ENCODE measurements around the gene ZNF234.
"Not testable (repeated sequence)": the region's sequence is repeated elsewhere in the genome, so short reads cannot be mapped to it uniquely, and the experiment has no call there.

The ZNF234 gene

DNA sequence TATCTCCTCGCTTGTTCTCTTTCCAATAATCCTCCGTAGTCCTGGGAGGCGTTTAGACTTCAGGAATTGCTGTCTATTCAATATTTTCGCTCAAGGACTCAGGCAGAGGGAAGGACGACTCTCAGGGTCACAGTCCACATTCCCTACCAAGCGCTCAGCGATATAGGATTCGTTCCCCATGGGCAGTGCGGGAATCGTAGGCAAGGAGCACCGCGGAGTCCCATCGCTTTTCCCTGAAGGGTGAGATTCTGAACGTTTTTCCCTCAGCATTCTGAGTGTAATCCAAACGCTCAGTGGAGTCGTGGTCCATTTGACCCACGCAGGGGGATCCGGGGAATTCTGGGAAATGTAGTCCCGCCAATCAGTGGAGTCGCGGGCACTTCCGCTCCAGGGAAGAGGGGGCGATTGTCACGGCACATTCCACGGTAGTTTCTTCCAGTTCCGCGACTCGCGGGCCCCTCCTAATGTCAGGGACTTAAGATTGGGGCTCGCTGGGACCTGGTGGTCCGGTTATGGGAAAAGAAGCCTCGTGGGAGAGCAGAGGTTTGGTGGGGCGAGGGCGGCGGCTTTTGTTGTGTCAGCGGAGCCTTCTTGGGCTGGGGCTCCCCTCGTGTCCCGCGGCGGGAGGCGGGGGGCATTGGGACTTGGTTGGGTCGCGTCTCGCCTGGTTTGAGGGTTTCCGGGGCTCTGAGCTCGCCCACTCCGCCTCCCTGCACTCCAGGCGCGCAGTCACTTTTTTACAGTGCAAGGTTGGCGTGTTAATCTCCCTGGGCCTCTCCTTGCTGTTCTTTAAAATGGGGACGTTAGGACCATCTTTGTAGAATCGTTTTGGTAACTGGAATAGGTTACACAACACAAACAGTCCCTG lies at the start of gene ZNF234:
TSS of gene ZNF234 (plus strand) at position 364 of the 868 bp plus-strand sequence. CDS start 3,079 bp downstream, outside the sequence.
- peak within 1 kb of the TSS; percentile 88 for H3K4me3 ChIP-seq
- H3K9me3 ChIP-seq: no peaks in the 10 kb centered on the region
- no peaks in the 10 kb centered on the region for H3K27me3 ChIP-seq (ENCODE audit: low read depth)
- in situ Hi-C loops (cut with MboI; ENCODE audit: low sequenced_read_pairs): no loop called here
- peak; percentile 69 to 89 for DNase-seq (ENCODE audit: low spot score in 2 of 2)
- peaks cover 3% of the 10 kb centered on the region; the same call in 1 of the 2 replicates for H3K36me3 ChIP-seq (replicated peaks)
- H3K4me1 ChIP-seq: peaks cover 9% of the 10 kb centered on the region

GRCh38 chr19:44092108-44092507 lies 49.2 kb upstream of the ZNF234 start:
- no peak for DNase-seq (ENCODE audit: low spot score in 2 of 2)
- Histone ChIP-seq H3K4me1 (peaks cover 5% of the 10 kb centered on the region), H3K4me3 (no peak overlapping the region), H3K36me3 (replicated peaks) (peaks cover 10% of the 10 kb centered on the region), H3K9me3 (no peaks in the 10 kb centered on the region), H3K27me3 (ENCODE audit: low read depth) (no peaks in the 10 kb centered on the region)
- in situ Hi-C loops (cut with MboI; ENCODE audit: low sequenced_read_pairs): no loop called here

DNA sequence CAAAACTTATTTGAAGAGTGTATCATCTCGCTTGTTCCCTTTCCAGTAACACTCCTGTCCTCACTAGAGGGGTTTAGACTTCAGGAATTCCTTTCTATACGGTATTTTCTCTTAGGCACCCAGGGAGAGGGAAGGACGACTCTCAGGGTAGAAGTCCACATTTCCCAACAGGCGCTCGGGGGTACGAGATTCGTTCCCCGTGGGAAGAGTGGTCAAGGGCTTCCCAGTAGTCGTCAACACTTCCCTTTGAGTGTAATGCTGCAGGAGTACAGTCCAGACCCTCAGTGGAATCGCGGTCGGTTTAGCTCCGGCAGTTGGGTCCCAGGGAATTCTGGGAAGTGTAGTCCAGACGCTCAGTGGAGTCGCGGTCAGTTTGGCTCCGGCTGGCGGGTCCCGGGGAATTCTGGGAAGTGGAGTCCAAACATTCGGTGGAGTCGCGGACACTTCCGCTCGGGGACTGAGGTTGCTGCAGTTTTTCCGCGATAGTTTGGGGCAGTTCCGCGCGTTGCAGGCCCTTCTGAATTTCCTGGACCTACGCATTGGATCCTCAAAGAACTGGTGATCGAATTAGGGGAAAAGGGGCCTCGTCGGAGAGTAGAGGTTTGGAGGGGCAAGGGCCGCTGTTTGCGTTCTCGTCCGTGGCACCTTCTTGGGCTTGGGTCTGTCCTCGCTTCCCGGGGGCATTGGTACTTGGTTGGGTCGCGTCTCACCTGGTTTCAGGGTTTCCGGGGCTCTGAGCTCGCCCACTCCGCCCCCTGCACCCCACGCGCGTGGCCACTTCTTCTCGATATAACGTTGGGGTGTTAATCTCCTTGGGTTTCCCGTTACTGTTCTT lies 47.2 kb upstream of the ZNF234 start, which contains the start of gene ZNF224:
TSS of gene ZNF224 (plus strand) at position 431 of the 835 bp plus-strand sequence. CDS start 3,513 bp downstream, outside the sequence.
- in situ Hi-C loops (cut with MboI; ENCODE audit: low sequenced_read_pairs): no loop called here
- Histone ChIP-seq H3K36me3 (replicated peaks) (peaks cover 25% of the 10 kb centered on the region), H3K4me1 (peaks cover 5% of the 10 kb centered on the region), H3K27me3 (ENCODE audit: low read depth) (no peaks in the 10 kb centered on the region; the same call in 1 of the 2 replicates), H3K9me3 (no peaks in the 10 kb centered on the region), H3K4me3 (peak within 1 kb of the TSS; percentile 84)
- peak; percentile 88 to 95 for DNase-seq (ENCODE audit: low spot score in 2 of 2)

GRCh38 chr19:44107751-44108150 lies 33.6 kb upstream of the ZNF234 start:
- no peak for DNase-seq (ENCODE audit: low spot score in 2 of 2)
- Histone ChIP-seq H3K36me3 (replicated peaks) (peaks cover 33% of the 10 kb centered on the region), H3K4me1 (peaks cover 6% of the 10 kb centered on the region), H3K27me3 (ENCODE audit: low read depth) (no peaks in the 10 kb centered on the region), H3K4me3 (no peak overlapping the region), H3K9me3 (peaks cover 3% of the 10 kb centered on the region; the same call in 1 of the 2 replicates)
- in situ Hi-C loops (cut with MboI; ENCODE audit: low sequenced_read_pairs): no loop called here

GRCh38 chr19:44109458-44109857 lies 31.9 kb upstream of the ZNF234 start:
- DNase-seq (ENCODE audit: low spot score in 2 of 2): no peak
- in situ Hi-C loops (cut with MboI; ENCODE audit: low sequenced_read_pairs): no loop called here
- Histone ChIP-seq H3K4me1 (peaks cover 6% of the 10 kb centered on the region), H3K36me3 (replicated peaks) (peaks cover 24% of the 10 kb centered on the region), H3K27me3 (ENCODE audit: low read depth) (no peaks in the 10 kb centered on the region), H3K4me3 (no peak overlapping the region), H3K9me3 (peaks cover 3% of the 10 kb centered on the region; the same call in 1 of the 2 replicates)

DNA sequence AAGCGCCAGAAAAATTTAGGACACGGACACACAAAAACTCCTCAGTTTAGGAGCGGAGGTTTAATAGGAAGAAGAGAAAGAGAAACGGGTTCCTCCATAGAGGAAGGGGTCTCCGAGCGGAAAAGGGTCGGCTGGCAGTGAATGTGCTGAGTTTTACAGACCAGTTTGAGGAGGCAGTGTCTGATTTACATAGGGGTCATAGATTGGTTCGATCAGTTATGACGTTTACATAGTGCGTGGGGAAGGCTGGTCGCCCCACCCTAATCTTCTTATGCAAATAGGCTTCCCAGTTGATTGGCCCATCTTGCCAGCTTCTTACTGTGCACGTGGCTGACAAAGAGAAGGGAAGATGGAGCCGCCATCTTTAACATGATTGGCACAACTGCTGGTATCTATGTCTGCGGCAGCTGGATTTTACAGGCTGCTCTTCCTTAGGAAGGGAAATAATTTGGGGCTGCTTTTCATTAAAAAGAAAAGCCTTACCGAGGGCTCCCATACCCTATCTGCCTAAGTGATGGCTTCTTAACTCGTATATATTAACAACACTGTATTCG lies 29.4 kb upstream of the ZNF234 start:
- H3K4me3 ChIP-seq: peak overlapping the region; percentile 82
- H3K9me3 ChIP-seq: no peaks in the 10 kb centered on the region; the same call in 1 of the 2 replicates
- H3K36me3 ChIP-seq (replicated peaks): peaks cover 9% of the 10 kb centered on the region
- no peaks in the 10 kb centered on the region for H3K27me3 ChIP-seq (ENCODE audit: low read depth)
- in situ Hi-C loops (cut with MboI; ENCODE audit: low sequenced_read_pairs): no loop called here
- H3K4me1 ChIP-seq: peaks cover 6% of the 10 kb centered on the region
- peak; percentile 9 to 36 for DNase-seq (ENCODE audit: low spot score in 2 of 2)

DNA sequence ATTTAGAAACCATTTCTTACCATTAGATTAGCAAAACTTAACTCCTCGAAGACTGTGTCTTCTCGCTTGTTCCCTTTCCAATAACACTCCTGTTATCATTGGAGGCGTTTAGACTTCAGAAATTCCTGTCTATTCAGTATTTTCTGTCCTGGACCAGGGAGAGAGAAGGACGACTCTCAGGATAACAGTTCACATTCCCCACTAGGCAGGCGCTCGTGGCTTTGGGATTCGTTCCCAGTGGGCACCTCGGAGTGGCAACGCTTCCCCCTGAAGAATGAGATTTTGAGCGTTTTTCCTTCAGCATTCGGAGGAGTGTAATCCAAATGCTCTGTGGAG lies 28.6 kb upstream of the ZNF234 start:
- H3K36me3 ChIP-seq (replicated peaks): peaks cover 7% of the 10 kb centered on the region; the same call in 1 of the 2 replicates
- DNase-seq (ENCODE audit: low spot score in 2 of 2): no peak
- no peaks in the 10 kb centered on the region for H3K27me3 ChIP-seq (ENCODE audit: low read depth)
- in situ Hi-C loops (cut with MboI; ENCODE audit: low sequenced_read_pairs): no loop called here
- no peaks in the 10 kb centered on the region for H3K9me3 ChIP-seq
- peaks cover 6% of the 10 kb centered on the region for H3K4me1 ChIP-seq
- peak overlapping the region; percentile 82 for H3K4me3 ChIP-seq

DNA sequence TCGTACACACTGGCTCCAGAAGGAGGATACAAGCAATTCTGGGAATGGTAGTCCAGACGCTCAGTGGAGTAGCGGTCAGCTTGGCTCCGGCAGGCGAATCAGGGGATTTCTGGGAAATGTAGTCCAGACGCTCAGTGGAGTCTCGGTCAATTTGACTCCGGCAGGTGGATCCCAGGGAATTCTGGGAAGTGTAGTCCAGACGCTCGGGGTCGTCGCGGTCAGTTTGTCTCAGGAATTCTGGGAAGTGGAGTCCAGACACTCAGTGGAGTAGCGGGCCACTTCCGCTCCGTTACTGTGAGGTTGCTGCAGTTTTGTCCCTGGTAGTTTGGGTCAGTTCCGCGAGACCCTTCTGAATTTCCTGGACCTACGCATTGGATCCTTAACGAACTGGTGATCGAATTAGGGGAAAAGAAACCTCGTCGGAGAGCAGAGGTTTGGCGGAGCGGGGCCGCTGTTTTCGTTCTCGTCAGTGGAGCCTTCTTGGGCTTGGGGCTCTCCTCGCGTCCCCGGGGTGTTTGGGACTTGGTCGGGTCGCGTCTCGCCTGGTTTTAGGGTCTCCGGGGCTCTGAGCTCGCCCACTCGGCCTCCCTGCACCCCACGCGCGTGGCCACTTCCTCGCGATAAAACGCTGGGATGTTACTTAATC lies 28.1 kb upstream of the ZNF234 start, which contains the start of gene ZNF225:
TSS of gene ZNF225 (plus strand) at position 262 of the 646 bp plus-strand sequence. CDS start 2,429 bp downstream, outside the sequence.
- in situ Hi-C loops (cut with MboI; ENCODE audit: low sequenced_read_pairs): no loop called here
- Histone ChIP-seq H3K27me3 (ENCODE audit: low read depth) (no peaks in the 10 kb centered on the region), H3K4me1 (peaks cover 6% of the 10 kb centered on the region), H3K4me3 (peak within 1 kb of the TSS; percentile 82), H3K9me3 (no peaks in the 10 kb centered on the region), H3K36me3 (replicated peaks) (peaks cover 7% of the 10 kb centered on the region; the same call in 1 of the 2 replicates)
- DNase-seq (ENCODE audit: low spot score in 2 of 2): peak; percentile 95 to 99

DNA sequence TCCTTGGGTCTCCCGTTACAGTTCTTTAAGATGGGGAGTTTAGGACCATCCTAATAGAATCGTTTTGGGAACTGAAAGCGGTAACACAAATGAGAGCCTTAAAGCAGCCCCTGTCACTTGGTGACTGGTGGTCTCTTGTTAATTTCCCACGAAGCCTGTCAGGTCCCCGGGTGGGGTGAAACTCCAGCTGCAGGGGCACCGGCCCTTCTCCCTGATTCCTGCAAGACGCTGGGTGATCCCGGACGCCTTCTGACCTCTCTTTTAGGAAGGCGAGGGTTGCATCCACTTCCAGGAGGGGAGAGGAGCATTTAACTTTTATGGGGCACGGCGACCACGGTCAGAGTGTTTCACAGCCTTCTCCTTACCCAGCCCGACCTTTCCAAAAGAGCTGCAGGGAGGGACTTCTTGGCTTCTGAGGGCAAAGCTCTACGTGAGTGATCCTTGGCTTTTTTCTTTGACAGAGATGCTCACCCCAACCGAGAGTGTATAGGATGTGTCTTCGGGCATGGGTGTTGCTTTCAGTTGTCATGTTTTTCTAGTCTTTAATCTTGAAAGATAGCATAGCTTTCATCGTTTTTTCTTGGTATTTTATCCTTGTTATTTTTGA lies 27.5 kb upstream of the ZNF234 start:
- in situ Hi-C loops (cut with MboI; ENCODE audit: low sequenced_read_pairs): no loop called here
- Histone ChIP-seq H3K36me3 (replicated peaks) (peaks cover 7% of the 10 kb centered on the region; the same call in 1 of the 2 replicates), H3K27me3 (ENCODE audit: low read depth) (no peaks in the 10 kb centered on the region), H3K4me3 (peak overlapping the region; percentile 82), H3K9me3 (no peaks in the 10 kb centered on the region), H3K4me1 (peaks cover 6% of the 10 kb centered on the region)
- DNase-seq (ENCODE audit: low spot score in 2 of 2): peak in 1 of 2 experiments; percentile 34

- H3K4me3 ChIP-seq; in situ Hi-C loops (cut with MboI; ENCODE audit: low sequenced_read_pairs); DNase-seq (ENCODE audit: low spot score in 2 of 2); H3K9me3 ChIP-seq; H3K27me3 ChIP-seq (ENCODE audit: low read depth); H3K4me1 ChIP-seq: not testable (repeated sequence)
- peaks cover 20% of the 10 kb centered on the region for H3K36me3 ChIP-seq (replicated peaks)
These were observed 20.2 kb upstream of the ZNF234 start for GRCh38 chr19:44121162-44121561.

DNA sequence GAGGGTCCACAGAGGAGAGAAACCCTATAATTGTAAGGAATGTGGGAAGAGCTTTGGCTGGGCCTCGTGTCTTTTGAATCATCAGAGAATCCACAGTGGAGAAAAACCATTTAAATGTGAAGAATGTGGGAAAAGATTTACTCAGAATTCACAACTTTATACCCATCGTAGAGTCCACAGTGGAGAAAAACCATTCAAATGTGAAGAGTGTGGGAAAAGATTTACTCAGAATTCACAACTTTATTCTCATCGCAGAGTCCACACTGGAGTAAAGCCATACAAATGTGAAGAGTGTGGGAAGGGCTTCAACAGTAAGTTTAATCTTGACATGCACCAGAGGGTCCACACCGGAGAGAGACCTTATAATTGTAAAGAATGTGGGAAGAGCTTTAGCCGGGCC lies 9.4 kb upstream of the ZNF234 start:
- peaks cover 16% of the 10 kb centered on the region for H3K36me3 ChIP-seq (replicated peaks)
- H3K4me3 ChIP-seq: no peak overlapping the region
- H3K9me3 ChIP-seq: no peaks in the 10 kb centered on the region
- in situ Hi-C loops (cut with MboI; ENCODE audit: low sequenced_read_pairs): no loop called here
- no peaks in the 10 kb centered on the region for H3K27me3 ChIP-seq (ENCODE audit: low read depth)
- DNase-seq (ENCODE audit: low spot score in 2 of 2): no peak
- H3K4me1 ChIP-seq: no peaks in the 10 kb centered on the region

DNA sequence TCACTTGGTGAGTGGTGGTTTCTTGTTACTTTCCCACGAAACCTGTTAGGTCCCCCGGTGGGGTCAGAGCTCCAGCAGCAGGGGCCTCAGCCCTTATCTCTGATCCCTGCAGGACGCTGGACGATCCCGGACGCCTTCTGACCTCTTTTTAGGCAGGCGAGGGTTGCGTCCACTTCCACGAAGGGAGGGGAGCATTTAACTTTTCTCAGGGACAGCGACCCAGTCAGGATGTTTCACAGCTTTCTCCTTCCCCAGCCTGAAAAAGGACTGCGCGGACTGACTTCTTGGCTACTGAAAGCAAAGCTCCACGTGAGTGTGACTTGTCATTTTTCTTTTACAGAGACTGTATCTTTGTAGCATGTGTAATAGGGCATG lies 692 bp downstream of the ZNF234 start:
- in situ Hi-C loops (cut with MboI; ENCODE audit: low sequenced_read_pairs): no loop called here
- no peaks in the 10 kb centered on the region for H3K9me3 ChIP-seq
- peaks cover 3% of the 10 kb centered on the region; the same call in 1 of the 2 replicates for H3K36me3 ChIP-seq (replicated peaks)
- peak overlapping the region; percentile 88 for H3K4me3 ChIP-seq
- no peaks in the 10 kb centered on the region for H3K27me3 ChIP-seq (ENCODE audit: low read depth)
- peaks cover 9% of the 10 kb centered on the region for H3K4me1 ChIP-seq
- peak in 1 of 2 experiments; percentile 9 for DNase-seq (ENCODE audit: low spot score in 2 of 2)

GRCh38 chr19:44149776-44150175 lies 8.4 kb downstream of the ZNF234 start:
- Histone ChIP-seq H3K36me3 (replicated peaks) (peaks cover 22% of the 10 kb centered on the region), H3K9me3 (no peaks in the 10 kb centered on the region), H3K4me3 (no peak overlapping the region), H3K27me3 (ENCODE audit: low read depth) (no peaks in the 10 kb centered on the region), H3K4me1 (no peaks in the 10 kb centered on the region)
- in situ Hi-C loops (cut with MboI; ENCODE audit: low sequenced_read_pairs): no loop called here
- DNase-seq (ENCODE audit: low spot score in 2 of 2): no peak

All from HAP-1 (cell line).